HG03378 (cell line): Measurements from ENCODE around the gene CDK8.
"Not testable (repeated sequence)": the region's sequence is repeated elsewhere in the genome, so short reads cannot be mapped to it uniquely, and the experiment has no call there.

Experiments
- ATAC-seq: cut with Tn5 transposase; IDR thresholded peaks from one replicate; pipeline ENCODE4 v1.9.1; 2021; ENCODE audit warnings: mild to moderate bottlenecking, moderate library complexity; ENCODE audit not compliant: unreplicated experiment

Gene CDK8

DNA sequence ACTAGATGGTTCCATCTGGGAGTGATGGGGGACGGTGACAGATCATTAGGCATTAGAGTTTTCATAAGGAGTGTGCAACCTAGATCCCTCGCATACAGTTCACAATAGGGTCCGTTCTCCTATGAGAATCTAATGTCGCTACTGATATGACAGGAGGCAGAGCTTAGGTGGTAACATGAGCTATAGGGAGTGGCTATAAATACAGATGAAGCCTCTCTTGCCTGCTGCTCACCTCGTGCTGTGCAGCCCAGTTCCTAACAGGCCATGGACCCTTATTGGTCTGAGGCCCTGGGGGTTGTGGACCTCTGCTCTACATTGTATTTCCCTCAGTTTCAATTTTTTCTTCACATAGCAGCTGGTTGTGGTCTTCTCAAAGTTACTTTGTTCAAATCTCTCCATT lies 56.5 kb downstream of the CDK8 start:
- no peak for ATAC-seq

DNA sequence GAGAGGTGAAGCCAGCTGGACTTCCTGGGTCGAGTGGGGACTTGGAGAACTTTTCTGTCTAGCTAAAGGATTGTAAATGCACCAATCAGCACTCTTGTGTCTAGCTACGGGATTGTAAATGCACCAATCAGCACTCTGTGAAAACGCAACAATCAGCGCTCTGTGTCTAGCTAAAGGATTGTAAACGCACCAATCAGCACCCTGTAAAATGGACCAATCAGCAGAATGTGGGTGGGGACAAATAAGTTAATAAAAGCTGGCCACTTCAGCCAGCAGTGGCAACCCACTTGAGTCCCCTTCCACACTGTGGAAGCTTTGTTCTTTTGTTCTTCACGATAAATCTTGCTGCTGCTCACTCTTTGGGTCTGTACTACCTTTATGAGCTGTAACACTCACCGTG lies 58.1 kb downstream of the CDK8 start:
- not testable (repeated sequence) for ATAC-seq

DNA sequence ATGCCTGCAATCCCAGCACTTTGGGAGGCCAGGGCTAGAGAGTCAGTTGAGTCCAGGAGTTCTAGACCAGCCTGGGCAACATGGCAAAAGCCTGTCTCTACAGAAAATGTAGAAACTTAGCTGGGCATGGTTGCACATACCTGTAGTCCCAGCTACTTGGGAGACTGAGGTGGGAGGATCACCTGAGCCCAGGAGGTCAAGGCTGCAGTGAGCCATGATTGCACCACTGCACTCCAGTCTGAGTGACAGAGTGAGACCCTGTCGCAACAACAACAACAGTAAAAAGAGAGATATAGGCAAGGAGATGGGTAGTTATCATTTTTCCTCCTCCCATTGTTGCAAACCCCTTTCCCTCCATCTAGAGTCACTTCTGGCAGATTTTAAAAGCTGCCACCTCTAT lies 62.2 kb downstream of the CDK8 start:
- ATAC-seq, result not testable (repeated sequence)

DNA sequence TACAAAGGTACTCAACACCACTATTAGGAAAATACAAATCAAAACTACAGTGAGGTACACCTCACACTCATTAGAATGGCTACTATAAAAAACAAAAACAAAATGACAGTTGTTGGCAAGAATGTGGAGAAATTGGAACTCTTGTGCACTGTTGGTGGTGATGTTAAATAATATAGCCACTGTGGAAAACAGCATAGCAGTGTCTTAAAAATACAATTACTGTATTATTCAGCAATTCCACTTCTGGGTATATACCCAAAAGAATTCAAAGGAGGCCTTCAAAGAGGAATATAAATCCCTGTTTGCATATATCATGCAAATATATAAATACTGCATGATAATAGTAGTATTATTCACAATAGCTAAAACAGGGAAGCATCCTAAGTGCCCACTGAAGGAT lies 66.8 kb downstream of the CDK8 start:
- ATAC-seq, result no peak

DNA sequence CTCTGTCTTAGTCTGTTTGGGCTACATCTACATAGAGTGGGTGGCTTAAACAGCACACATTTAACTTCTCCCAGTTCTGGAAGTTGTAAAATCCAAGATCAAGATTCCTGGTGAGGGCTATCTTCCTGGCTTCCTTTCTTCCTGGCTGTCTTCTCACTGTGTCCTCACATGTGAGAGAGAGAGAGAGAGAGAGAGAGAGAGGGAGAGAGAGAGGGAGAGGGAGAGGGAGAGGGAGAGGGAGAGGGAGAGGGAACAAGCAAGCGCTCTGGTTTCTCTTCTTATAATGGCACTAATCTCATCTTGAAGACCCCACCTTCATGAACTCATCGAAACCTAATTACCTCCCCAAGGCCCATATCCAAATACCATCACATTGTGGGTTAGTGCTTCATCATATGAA lies 69.2 kb downstream of the CDK8 start:
- no peak for ATAC-seq

DNA sequence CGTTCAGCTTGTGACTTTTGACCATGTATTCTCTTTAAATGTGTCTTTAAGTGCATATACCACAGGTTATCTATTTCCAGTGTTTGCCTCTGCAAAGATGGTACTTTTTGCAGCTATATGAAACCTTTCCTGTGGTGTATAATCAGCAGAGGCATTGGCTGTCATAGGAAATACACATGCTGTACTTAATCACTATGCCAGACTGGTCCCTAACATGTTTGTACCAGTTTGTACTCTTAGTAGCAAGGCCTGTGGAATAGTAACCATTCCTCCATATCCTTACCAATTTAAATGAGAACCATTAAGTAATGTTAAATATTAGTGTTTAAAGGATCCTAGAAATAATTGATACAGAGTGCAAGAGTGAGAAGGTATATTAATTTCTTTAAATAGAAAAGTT lies 69.8 kb downstream of the CDK8 start:
- no peak for ATAC-seq

DNA sequence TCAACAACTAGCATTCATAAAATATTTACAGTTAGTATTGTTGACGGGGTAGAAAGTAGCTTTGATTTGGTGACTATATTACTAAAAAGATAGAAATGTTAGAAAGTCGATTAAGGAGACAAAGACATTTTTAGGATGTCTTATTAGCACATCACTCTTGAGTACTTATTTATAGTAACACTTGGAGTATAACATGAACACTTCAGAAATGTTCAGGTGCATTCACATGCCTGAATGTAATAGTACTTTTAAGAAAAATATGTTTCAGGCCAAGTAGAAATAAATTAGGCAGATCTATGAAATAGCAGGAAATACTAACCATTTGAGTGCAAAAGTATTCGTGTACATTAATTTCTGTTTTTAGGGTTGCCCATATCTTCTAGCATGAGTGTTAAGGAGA lies 70.4 kb downstream of the CDK8 start:
- no peak for ATAC-seq

DNA sequence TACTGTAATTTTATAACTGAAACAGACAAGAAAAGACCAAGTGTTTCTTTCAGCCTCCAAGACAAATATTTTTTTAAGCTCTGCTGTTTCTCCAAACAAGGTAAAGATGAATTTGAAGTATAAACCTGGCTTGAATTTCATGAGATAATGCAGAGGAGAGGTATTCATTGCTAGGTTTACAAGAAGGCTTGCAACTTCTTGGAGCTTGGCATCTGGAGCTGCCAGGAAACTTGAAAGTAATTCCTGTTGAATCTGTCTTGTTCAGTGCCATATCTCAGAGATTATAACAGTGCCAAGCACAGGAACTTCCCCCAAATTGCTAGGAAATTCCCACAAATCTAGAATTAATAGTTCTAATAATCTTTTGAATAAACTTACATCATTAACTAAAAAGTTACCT lies 70.9 kb downstream of the CDK8 start:
- no peak for ATAC-seq

DNA sequence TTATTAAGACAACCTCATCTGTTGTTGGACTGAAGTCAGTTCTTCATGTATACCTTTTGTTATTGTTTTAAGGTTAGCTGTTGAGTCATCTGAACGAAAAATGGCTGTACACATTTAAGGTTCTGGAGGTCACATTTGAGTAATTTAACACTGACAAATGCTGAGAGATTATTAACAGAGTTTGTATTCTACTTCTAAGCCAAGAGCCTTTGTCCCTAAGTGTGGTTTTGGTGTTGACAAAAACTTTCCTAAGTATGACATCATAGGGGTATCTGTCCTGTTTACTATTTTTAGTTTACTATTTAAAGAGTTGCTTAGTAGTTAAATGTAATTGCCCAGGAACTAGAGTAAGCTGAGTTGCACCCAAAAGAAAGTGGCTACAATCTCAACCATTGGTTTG lies 71.9 kb downstream of the CDK8 start:
- ATAC-seq, result peak; percentile 86

DNA sequence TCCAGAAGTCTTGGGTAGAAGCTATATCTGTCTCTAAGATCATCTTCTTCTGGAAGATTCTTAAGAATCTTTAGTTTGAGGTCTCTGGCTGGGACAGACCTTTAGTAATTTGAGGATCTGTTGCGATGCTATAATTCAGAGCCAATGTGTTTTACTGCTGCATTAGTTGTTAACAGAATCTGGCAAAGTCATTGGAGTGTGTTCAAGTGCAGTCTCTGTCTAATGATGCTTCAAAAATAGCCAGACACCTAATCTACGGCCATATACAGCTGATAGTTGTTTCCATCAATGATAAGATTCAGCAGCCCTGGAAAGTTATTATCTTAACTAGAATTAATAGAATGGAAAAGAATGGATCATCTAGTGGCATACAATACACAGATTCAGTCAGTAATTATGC lies 72.6 kb downstream of the CDK8 start:
- no peak for ATAC-seq

DNA sequence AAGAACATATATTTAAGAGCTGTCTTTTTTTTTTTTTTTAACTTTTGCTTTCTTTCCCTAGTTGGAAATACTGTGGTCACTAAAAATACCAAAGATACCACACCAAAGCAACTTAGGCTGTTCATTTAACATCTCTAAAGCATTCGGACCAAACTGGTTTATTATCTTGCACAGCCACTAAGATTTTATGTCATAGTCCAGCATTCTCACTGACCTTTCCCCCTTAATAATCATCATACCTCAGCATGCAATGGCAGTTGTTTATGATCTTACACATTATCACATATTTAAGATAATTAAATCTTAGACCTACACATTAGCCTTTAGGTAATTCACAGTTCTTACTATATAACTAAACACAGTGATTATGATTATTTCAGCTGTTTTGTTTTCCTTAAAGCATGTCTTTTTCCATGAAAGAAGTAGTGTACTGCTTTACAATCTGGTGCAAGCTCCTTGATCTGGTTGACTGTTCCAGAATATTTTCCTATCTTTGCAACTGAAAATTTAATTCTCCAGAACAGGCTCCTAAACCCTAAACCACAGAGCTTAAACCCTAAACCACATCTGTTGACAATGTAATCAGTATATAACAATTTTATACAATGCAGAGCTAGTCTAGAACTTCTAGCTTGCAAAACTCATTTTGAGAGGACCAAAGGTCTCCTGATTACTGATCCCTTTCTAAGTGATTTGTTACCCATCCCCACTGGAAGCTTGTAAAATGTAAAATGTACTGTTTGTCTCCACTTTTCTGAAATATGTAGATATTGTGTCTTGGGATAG lies 74.2 kb downstream of the CDK8 start:
- ATAC-seq, result no peak

DNA sequence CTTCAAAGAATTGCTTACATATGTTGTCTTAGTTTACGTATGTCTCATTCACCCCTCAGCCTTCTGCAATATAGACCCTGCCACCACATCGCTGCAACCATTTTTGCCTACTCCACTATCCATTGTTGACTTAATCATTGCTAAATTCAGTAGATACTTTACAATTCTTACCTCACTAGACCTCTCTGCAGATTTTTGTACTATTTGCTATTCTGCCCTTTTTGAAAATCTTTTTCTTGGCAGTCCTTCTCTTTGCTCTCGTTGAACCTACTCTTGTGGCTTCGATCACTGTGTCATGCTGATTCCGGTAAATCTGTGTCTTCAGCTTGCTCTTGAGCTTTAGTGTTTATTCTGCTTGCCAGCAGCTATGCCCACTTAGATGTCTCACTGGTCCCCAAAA lies 81.2 kb downstream of the CDK8 start:
- ATAC-seq, result no peak

DNA sequence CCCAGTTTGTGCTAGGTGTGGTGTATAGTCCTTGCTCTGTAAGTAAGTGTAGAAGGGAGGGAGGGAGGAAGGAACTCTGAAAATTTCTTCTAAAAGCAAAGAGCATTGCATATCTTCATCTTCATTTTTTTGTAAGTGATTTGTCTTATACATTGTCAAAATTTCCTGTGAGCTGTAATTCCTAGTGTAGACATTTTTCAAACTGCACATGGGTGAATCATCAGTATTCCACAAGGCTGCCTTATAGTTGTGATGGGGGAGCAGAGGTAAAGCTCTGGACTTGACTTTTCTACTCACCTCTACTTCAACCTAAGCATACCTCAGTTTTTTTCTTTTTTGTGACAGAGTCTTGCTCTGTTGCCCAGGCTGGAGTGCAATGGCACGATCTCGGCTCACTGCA lies 86.9 kb downstream of the CDK8 start:
- ATAC-seq, result no peak

DNA sequence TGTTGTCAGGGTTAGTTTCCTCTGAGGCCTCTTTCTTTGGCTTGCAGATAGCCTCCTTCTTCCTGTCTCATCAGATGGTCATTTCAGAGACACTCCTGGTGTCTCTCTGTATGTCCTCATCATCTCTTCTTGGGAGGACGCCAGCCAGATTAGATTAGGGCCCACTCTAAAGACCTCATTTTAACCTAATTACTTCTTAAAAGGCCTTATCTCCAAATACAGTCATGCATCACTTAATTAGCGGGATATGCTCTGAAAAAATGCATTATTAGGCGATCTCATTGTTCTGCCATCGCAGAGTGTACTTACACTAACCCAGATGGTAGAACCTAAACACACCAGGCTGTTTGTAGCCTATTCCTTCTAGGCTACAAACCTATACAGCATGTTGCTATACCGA lies 89.0 kb downstream of the CDK8 start:
- no peak for ATAC-seq

DNA sequence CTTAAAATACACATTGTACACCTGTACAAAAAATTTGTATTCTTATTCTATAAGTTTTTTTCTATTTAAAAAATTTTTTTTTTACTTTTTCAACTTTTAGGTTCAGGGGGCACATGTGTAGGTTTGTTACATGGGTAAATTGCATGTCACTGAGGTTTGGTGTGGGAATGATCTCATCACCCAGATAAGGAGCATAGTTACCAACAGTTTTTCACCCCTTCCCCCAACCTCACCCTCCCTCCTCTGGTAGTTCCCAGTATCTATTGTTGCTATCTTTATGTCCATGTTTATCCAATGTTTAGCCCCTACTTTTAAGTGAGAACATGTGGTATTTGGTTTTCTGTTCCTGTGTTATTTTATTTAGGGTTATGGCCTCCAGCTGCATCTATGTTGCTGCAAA lies 89.9 kb downstream of the CDK8 start:
- no peak for ATAC-seq

DNA sequence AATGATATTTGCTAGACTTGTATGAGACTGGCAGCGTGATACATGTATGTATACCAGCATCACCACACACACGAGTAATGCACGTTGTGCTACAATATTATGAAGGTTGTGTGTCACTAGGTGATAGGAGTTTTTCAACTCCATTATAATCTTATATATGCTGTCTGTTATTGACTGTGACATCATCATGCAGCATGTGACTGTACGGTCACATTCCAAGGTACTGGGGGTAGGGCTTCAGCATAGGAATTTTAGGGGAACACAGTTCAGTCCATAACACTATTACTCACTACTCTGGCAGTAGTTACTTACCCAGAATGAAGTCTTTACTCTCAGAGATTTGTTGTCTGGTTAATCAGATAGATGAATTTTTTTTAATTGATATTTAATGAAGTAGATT lies 91.1 kb downstream of the CDK8 start:
- no peak for ATAC-seq

DNA sequence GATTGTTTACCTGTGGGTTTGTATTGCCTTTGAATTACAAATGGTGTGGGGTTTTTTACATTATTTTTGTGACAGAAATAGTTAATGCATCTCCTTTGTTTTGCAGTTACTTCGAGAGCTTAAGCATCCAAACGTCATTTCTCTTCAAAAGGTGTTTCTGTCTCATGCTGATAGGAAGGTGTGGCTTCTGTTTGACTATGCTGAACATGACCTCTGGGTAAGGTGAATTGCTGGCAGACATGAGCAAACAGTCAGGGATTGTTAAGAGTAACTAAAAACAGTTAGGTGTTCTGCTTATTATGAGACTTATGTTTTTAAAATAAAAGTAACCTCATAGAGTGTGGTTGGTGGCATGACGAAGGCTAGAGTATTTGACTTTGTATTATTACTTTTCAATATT lies 95.0 kb downstream of the CDK8 start:
- ATAC-seq, result no peak

DNA sequence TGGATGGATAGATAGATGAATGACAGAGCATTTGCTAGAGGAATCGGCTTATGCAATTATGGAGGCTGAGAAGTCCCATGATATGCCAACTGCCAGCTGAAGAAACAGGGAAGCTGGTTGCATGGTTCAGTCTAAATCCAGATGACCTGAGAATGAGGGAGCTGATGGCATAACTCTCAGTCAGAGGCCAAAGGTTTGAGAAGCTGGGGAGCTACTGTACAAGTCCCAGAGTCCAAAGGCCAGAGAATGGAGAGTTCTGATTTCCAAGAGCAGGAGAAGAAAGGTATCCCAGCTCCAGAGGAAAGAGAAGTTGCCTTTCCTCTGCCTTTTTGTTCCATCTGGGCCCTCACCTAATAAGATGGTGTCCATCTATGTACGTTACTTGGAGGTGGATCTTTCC lies 108.3 kb downstream of the CDK8 start:
- ATAC-seq, result no peak

DNA sequence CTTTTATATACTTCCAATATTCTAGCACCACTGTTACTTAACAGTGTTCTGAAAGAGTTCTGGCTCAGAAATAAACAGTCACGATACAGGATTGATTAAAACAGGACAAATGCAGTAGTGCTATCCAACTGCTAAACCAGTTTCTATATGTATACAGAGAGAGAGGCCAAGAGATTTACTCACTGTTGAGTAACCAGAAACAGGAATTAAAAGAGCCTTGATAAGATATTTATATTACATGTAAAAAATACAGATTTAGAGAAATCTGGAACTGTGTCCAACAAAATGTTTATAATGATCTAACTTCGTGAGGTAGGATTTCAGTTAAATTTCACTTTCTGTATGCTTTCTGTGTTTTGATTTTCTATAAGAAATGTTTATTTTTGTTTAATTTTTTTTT lies 116.6 kb downstream of the CDK8 start:
- no peak for ATAC-seq

DNA sequence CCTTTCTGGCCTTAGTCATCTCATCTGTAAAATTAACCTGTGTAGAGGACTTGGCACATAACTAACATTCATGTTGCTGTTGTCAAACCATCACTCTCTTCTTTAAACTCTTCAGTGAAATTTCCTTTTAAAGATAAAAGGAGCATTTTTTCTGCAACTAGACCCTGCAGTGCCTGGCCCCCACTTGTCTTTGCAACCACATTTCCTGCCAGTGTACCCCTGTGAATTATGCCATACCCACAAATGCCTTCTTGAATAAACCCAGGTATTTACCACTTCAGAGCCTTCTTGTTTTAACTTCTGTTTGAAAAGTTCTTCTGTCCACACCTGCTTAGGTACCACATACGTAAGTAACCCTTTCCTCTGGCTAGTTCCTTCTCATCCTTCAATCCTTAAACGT lies 118.8 kb downstream of the CDK8 start:
- ATAC-seq, result no peak

DNA sequence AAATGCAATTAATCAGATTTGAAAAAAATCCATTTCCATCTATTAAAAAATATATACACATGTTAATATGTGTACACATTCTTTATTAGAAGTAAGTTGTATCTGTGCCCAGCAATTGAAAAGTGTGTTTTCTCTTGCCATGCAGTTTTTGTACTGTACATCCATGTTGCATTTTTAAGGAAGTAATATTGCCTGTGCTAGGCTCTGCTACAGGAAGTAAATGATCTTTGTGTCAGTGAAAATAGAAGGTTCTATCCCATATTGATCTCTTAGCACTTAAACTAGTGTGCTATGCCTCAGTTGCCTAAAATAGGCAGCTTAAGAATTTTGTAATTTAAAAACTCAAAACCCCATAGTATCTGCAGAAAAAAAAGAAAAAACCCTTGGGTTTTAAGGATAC lies 122.5 kb downstream of the CDK8 start:
- no peak for ATAC-seq

DNA sequence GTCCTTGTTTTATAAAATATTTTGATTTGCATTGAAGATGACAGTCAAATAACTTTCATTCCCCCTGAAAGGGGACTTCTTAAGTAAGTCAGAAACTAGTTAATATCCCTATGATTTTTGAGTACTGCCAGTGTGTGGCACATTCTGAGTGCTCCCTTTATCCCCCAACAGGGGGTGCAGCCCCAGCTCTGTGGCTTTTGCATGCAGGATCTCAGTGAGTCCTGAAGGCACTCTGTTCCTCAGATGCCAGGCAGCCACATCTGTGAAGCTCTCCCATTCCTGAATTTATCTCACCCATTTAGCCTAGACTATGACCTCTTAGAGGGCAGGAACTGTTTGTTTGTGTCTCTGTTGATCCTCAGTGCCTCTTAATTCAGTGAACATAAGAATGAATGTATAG lies 123.1 kb downstream of the CDK8 start:
- ATAC-seq, result no peak

DNA sequence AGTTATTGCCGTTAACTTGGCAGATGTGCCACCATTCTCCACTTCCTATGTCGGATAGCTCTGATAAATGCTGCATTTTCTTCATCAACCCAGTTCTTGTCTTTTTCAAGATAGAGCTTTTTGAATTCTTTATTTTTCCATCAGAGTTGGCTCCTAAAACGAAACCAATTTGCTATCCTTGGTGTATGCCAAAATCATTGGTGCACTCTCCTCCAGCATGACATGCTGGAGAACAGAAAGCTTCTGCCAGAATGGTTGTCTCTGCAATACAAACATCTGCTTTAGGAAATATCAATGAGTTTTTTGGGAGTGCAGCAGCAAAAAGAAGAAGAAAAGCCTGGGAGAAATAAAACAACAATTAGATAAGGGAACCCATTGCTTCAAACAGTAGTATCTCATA lies 124.2 kb downstream of the CDK8 start:
- ATAC-seq, result no peak
